Thoracic aorta (tissue), 2 donors: Measurements from ENCODE around the gene OR13C8. TPM values are rescaled to one million over a fixed set of nuclear protein-coding genes. Genes with fewer than 3 reads are reported as not detected.
"Not testable (repeated sequence)": the region's sequence is repeated elsewhere in the genome, so short reads cannot be mapped to it uniquely, and the experiment has no call there.

ENCODE experiments used
- ATAC-seq: fragments of 150-250 bp; one replicate; pipeline ENCODE4 v1.8.0; 2017; ENCODE audit warnings: low read depth; ENCODE audit not compliant: insufficient number of reproducible peaks, low FRiP score
- DNase-seq: peaks from one replicate; pipeline ENCODE4 v3.0.0-alpha.2; 2020; ENCODE audit warnings: low spot score
- H3K27ac ChIP-seq, 2 donors: fragments of 200-600 bp; sonication (generic); 1 replicate in 1 of 2; 2 replicates in 1 of 2; pipeline ENCODE4 v1.5.1; 2016; ENCODE audit warnings: mild to moderate bottlenecking in 2 of 2, moderate library complexity in 2 of 2
- H3K27me3 ChIP-seq: fragments of 200-600 bp; sonication (generic); replicated peaks from 2 replicates; pipeline ENCODE4 v1.6.0; 2016; ENCODE audit warnings: mild to moderate bottlenecking; ENCODE audit not compliant: insufficient read depth
- H3K36me3 ChIP-seq: fragments of 200-600 bp; sonication (generic); one replicate; pipeline ENCODE4 v1.5.1; 2016
- H3K4me1 ChIP-seq, 2 donors: fragments of 200-600 bp; sonication (generic); 1 replicate in 1 of 2; 2 replicates in 1 of 2; pipeline versions ENCODE4 v1.5.1 to v1.6.0; 2016; ENCODE audit warnings: low read depth in 2 of 2, mild to moderate bottlenecking in 1 of 2; ENCODE audit not compliant: control insufficient read depth in 1 of 2
- H3K4me3 ChIP-seq: fragments of 200-600 bp; sonication (generic); 2 replicates; pipeline ENCODE4 v1.5.1; 2016; ENCODE audit warnings: mild to moderate bottlenecking
- H3K9me3 ChIP-seq: fragments of 200-600 bp; sonication (generic); 2 replicates; pipeline ENCODE4 v1.5.1; 2016
- total RNA-seq, 2 donors: library from RNA; depleted of rRNA; stranded (reverse); fragments of >200 nt; gene quantifications; one replicate each; pipeline versions ENCODE4 v1.1.0 to v1.2.3, GENCODE V29; 2016
- TF ChIP-seq, protein P1 (sequence below): fragments of 200-600 bp; sonication (generic); IDR thresholded peaks from one replicate; pipeline ENCODE4 v1.5.1; 2019; ENCODE audit warnings: antibody characterized with exemption

OR13C8 gene
- total RNA-seq, 2 donors from 2014 or later = not detected

DNA sequence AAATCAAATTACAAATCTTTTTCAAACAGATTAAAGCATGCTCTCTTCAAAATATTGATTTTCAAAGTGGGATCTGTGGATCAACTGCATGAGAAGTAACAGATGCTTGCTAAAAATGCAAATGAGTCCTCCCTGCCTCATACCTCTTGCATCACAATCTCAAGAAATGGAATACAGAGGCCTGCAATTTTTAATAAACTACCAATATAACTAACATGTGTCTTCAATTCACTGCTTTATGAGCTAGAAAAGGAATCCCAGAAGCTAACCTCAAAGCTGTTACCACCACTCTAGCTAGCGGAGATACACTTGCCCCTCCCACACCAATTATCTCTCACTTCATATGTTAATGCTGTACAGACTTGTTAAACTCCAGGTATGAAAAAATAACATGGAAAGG, 20.7 kb downstream of the OR13C8 start:
- H3K27ac ChIP-seq = no peak overlapping the region
- DNase-seq (no peak), ATAC-seq (no peak)
- no peaks in the 10 kb centered on the region for H3K36me3 ChIP-seq
- H3K4me3 ChIP-seq = no peak overlapping the region
- H3K4me1 ChIP-seq = no peaks in the 10 kb centered on the region
- no peaks in the 10 kb centered on the region for H3K27me3 ChIP-seq
- TF ChIP-seq, protein P1, sequence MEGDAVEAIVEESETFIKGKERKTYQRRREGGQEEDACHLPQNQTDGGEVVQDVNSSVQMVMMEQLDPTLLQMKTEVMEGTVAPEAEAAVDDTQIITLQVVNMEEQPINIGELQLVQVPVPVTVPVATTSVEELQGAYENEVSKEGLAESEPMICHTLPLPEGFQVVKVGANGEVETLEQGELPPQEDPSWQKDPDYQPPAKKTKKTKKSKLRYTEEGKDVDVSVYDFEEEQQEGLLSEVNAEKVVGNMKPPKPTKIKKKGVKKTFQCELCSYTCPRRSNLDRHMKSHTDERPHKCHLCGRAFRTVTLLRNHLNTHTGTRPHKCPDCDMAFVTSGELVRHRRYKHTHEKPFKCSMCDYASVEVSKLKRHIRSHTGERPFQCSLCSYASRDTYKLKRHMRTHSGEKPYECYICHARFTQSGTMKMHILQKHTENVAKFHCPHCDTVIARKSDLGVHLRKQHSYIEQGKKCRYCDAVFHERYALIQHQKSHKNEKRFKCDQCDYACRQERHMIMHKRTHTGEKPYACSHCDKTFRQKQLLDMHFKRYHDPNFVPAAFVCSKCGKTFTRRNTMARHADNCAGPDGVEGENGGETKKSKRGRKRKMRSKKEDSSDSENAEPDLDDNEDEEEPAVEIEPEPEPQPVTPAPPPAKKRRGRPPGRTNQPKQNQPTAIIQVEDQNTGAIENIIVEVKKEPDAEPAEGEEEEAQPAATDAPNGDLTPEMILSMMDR = no peak
- H3K9me3 ChIP-seq = no peaks in the 10 kb centered on the region

DNA sequence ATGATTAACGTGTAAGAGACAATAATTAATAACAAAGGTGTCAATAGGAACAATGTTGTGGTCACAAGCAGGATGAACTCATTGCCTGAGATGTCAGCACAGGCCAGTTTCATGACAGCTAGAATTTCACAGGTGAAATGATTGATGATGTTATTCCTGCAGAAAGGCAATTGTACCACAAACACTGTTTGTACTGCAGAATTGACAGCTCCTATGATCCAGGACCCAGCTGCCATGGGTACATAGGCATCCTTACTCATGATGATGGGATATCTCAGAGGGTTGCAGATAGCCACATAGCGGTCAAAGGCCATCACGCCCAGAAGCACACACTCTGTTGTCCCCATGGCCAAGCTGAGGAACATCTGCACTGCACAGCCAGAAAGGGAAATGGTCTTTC, 29.8 kb downstream of the OR13C8 start:
- H3K4me3 ChIP-seq, H3K27me3 ChIP-seq, H3K36me3 ChIP-seq, ATAC-seq, H3K27ac ChIP-seq, DNase-seq, H3K4me1 ChIP-seq, H3K9me3 ChIP-seq: not testable (repeated sequence)

DNA sequence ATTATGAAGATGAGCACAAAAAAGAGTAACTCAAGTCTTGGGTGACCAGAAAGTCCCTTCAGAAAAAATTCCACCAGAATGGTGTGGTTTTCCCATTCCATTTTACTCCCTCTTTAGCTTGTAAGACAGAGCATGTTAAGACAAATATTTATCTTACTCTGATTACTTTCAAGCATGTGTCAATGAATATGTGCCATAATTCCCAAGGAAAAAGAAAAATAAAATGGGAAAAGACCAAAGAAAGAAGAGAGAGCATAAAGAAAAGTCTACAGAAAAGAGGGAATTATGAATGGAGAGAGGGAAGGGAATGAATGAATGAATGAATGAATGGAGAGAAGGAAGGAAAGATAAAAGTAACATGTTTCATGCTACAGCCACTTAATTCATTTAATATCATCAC, 30.3 kb downstream of the OR13C8 start, which contains the start of gene OR13C5:
TSS of gene OR13C5 (minus strand) at position 101 of the 400 bp plus-strand sequence. CDS start at position 101, 0 bp downstream.
- H3K4me1 ChIP-seq, H3K4me3 ChIP-seq, H3K27me3 ChIP-seq, H3K9me3 ChIP-seq, ATAC-seq, DNase-seq, H3K36me3 ChIP-seq, H3K27ac ChIP-seq: not testable (repeated sequence)

- TF ChIP-seq, protein P1 = no peak
- Histone ChIP-seq H3K36me3 (no peaks in the 10 kb centered on the region), H3K4me1 (no peaks in the 10 kb centered on the region), H3K4me3 (no peak overlapping the region), H3K9me3 (no peaks in the 10 kb centered on the region), H3K27ac (no peak overlapping the region), H3K27me3 (no peaks in the 10 kb centered on the region)
- DNase-seq = no peak
- no peak for ATAC-seq
These were observed 35.8 kb downstream of the OR13C8 start for GRCh38 chr9:104604801-104605200.

- not testable (repeated sequence) for H3K36me3 ChIP-seq, H3K27me3 ChIP-seq, H3K9me3 ChIP-seq, H3K4me3 ChIP-seq, H3K27ac ChIP-seq, DNase-seq, ATAC-seq, H3K4me1 ChIP-seq
These were observed 36.6 kb downstream of the OR13C8 start, which contains the start of gene OR13C2 for GRCh38 chr9:104605527-104605926. OR13C2 (minus strand) TSS chr9:104605627; CDS start chr9:104605627, 0 bp downstream.

DNA sequence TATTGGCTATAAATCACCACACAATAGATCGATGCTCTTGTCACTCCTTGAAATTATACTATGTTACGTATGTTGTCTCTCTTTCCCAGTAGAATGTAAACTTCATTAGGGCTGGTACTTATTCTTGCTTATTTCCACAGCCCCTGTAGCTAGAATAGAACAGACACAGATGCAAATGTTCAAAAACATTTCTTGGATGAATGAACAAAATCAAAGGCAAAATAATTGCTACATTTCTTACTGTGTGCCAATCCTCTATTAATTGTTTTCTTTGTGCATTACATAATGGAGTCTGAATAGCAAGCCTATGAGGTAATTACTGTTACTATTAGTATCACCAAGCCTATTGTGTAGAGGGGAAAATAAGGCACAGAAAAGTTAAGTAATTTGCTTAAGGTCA, 37.2 kb downstream of the OR13C8 start:
- no peak for DNase-seq
- Histone ChIP-seq H3K4me1 (no peaks in the 10 kb centered on the region), H3K27ac (no peak overlapping the region), H3K36me3 (no peaks in the 10 kb centered on the region), H3K9me3 (no peaks in the 10 kb centered on the region), H3K4me3 (no peak overlapping the region), H3K27me3 (no peaks in the 10 kb centered on the region)
- no peak for ATAC-seq
- TF ChIP-seq, protein P1 = no peak

- ATAC-seq = no peak
- TF ChIP-seq, protein P1 = no peak
- Histone ChIP-seq H3K27me3 (no peaks in the 10 kb centered on the region), H3K27ac (no peak overlapping the region), H3K9me3 (no peaks in the 10 kb centered on the region), H3K36me3 (no peaks in the 10 kb centered on the region), H3K4me1 (no peaks in the 10 kb centered on the region), H3K4me3 (no peak overlapping the region)
- DNase-seq = no peak
These were observed 39.4 kb downstream of the OR13C8 start for GRCh38 chr9:104608336-104608735.
